IPS-11a (cell line): ENCODE measurements around the gene RAI2.
"Not testable (repeated sequence)": the region's sequence is repeated elsewhere in the genome, so short reads cannot be mapped to it uniquely, and the experiment has no call there.

Experiments used
- H3K4me3 ChIP-seq: one replicate; pipeline ENCODE4 v1.5.1; 2013; ENCODE audit warnings: low read depth, low read length, control low read depth

Gene RAI2

DNA sequence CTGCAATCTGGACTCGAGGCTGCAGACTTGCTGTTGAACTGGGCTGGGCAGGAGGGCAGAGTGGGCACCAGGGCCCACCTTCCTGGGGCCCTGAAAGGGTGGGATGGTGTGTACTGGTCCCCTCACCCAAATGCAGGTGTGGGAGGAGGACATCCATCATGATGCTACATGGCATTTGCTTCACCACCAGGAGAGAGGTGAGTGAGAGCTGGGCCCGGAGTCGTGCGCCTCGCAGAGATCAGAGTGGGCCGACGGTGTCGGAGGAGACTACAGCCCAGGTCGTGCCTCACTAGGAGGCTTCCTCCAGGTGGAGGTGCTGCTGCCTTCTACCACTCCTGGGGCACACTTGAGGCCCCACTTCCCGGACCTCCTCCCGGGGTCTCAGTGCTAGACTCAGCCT is 73.5 kb downstream of the RAI2 start:
- no peak overlapping the region for H3K4me3 ChIP-seq

DNA sequence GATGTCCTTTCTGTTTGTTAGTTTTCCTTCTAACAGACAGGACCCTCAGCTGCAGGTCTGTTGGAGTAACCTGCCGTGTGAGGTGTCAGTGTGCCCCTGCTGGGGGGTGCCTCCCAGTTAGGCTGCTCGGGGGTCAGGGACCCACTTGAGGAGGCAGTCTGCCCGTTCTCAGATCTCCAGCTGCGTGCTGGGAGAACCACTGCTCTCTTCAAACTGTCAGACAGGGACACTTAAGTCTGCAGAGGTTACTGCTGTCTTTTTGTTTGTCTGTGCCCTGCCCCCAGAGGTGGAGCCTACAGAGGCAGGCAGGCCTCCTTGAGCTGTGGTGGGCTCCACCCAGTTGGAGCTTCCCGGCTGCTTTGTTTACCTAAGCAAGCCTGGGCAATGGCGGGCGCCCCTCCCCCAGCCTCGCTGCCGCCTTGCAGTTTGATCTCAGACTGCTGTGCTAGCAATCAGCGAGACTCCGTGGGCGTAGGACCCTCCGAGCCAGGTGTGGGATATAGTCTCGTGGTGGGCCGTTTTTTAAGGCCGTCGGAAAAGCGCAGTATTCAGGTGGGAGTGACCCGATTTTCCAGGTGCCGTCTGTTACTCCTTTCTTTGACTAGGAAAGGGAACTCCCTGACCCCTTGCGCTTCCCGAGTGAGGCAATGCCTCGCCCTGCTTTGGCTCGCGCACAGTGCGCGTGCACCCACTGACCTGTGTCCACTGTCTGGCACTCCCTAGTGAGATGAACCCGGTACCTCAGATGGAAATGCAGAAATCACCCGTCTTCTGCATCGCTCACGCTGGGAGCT is 74.3 kb downstream of the RAI2 start:
- H3K4me3 ChIP-seq, result not testable (repeated sequence)

DNA sequence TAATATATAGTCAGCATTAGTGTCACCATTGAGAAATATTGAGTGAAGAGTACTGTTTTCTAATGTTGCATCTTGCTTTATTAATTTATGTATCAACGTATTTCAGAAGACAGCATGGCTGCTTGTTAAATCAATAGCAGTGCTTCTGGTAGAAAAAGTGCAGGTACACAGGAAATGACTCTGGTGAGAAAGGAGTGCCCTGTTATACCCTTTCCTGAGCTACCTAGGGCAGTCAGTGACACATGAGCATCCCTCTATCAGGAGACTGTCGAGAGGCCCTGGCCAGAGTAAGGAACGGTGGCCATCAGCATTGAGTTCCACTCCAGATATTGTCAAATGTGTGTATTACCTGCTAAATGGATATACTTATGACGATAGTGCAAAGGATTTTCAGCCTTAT is 81.7 kb downstream of the RAI2 start:
- H3K4me3 ChIP-seq, result no peak overlapping the region

DNA sequence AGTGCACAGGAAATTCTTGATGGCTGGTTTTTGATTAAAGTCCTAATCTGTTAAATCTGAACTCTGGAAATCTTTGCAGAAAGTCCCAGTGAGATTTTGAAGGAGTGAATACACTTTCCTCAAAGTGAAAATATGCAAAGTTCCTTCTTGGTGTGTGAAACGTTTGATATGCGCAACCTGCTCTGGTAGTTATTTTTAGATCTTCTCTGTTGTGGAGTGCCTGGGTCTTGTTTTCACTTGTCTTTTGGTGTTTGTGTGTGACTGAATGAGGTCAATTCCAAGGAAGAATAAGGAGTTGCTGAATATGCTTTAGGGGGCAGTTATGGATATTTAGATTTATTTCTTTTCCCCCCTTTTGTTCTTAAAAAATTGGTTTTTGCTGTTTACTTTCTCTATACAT is 82.1 kb downstream of the RAI2 start:
- H3K4me3 ChIP-seq, result no peak overlapping the region

DNA sequence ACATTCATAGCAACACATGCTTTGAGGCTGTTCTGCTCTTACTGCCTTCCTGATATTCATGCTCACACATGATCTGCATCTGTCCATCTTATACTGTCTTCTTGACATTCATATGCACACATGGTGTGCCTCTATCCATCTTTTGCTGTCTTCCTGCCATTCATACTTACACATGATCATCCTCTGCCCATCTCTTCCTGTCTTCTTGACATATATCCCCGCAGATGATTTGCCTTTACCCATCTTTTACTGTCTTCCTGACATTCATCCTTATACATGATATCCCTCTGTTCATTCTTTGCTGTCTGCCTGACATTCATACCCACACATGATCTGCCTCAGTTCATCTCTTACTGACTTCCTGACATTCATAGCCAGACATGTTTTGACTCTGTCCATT is 87.0 kb downstream of the RAI2 start:
- no peak overlapping the region for H3K4me3 ChIP-seq

DNA sequence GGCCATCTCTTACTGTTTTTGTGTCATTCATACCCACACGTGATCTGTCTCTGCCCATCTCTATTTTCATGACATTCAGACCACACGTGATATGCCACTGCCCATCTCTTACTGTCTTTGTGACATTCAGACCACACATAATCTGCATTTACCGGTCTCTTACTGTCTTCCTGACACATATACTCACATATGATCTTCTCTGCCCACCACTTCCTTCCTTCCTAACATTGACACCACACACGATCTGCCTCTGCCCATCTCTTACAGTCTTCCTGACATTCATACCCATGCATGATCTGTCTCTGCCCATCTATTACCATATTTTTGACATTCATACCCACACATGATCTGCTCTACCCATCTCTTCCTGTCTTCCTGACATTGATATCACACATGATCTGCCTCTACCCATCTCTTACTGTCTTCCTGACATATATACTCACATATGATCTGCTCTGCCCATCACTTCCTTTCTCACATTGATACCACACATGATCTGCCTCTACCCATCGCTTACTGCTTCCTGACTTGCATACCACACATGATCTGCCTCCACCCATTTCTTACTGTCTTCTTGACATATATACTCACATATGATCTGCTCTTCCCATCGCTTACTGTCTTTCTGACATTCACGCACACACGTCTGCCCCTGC is 87.7 kb downstream of the RAI2 start:
- H3K4me3 ChIP-seq, result no peak overlapping the region

DNA sequence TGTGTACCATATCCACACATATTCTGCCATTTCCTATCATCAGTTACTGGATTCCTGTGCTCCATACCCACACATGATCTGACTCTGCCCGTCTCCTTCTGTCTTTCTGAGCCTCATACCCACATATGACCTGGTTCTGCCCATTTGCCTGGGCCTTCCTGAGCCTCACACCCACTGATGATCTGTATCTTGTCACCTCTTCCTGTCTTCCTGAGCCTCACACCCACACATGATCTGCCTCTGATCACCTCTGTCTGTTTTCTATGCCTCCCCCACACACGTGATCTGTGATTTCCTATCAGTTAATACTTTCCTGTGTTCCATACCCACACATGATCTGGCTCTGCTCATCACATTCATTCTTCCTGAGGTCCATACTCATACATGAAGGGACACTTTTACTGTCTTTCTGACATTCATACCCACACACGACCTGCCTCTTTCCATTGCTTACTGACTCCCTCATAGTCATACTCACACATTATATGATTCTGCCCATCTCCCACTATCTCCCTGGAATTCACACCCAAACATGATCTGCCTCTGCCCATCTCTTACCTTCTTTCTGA is 91.3 kb downstream of the RAI2 start:
- no peak overlapping the region for H3K4me3 ChIP-seq

DNA sequence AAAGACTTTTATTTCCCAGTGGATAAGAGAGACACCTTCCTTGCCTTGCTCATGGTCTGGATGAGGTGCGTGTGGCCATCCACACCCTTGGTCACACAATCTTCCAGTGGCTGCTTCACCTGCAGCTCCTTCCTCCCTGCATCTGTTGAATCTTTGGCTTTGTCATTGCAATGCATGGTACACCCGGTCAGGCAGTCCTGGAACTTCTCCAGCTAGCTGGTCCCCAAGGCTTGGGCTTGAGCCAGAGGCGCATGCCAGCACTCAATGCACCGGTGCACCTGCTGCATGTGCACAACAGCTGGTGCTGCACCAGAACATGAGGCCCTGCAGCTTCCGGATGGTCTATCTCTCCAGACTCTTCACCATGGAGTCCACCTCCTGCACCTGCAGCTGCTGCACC is 92.1 kb downstream of the RAI2 start:
- H3K4me3 ChIP-seq, result no peak overlapping the region

DNA sequence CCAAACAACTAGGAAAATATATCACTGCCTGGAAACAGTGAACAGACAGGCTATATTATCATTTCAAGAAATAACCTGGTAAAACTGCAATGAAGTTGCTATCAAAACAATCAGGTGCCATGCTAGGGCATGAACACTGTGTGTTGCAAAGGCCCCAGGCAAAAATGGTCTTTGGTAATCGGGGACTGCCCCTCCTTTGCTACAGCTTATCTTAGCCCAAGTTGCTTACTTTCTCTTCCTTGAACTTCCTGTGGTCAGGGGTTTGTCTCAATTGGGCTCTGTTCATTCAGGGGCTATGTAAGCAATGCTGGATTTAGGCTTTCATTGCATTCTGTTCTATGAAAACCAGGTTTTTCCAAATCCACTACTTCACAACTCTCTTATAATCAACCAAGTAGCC is 93.4 kb downstream of the RAI2 start:
- H3K4me3 ChIP-seq, result no peak overlapping the region

DNA sequence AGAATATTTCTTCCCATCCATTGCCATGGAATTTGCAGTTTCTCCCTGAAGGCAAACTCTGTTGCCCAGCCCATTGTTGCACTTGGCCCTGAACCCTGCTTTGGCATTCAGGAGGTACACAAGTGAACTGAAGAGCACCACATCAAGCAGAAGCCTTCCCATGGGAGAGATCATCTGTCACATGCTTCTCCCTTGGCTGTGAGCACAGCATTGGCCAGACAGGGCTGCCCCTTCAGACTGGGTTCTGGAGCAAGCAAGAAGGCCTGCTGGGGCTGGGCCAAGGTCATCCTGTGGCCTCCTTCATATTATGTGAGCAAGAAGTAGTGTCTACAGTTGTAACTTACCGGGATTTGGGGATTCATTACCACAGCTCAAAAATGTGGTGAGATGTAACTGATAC is 101.1 kb downstream of the RAI2 start:
- H3K4me3 ChIP-seq, result no peak overlapping the region

DNA sequence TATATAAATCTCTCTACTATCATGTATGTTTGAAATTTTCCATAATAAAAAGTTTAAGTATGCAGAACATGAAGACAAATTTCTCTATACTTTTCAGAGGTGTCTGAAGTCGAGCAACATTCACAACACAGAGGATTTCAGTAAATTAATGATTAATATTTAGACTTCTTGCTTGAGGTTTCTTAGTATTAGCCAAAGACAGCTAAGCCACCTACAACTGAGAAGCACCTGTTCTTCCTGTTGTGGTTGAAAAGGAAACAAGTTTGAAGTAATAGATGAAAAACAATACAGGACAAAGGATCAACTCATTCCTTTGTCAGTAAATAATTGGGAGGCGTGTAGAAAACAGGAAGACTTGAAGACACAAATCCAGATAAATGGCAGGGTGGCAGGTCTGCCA is 102.7 kb downstream of the RAI2 start:
- no peak overlapping the region for H3K4me3 ChIP-seq

DNA sequence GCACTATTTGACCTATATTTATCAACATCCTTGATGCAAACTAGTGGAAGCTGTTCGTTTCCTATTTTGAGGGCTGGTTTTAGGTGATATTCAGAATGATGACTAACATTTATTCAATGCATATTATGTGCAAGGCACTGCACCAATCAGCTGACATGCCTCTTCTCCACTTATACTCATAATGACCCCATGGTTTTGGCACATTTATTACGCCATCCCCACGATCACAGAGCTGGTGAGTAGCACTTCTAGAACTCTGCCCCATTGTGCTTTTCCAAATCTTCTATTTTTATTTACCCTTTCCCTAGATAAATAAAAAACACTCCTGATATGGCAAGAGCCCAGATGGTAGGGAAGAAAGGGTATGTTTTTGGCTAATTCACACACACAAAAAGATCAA is 110.7 kb downstream of the RAI2 start:
- no peak overlapping the region for H3K4me3 ChIP-seq
